A549 (cell line): ENCODE measurements around the gene STPG4. TPM values are rescaled to one million over a fixed set of nuclear protein-coding genes. Genes with fewer than 3 reads are reported as not detected.

ENCODE experiments used
- ATAC-seq, 2 experiments: fragments of 200-7000 bp in 1 of 2; fragments of >200 bp in 1 of 2; cut with Nextera tagmentation in 1 of 2; cut with Tn5 transposase in 1 of 2; 3 replicates each; pipeline versions ENCODE4 v1.8.0 to v1.9.1; 2018 to 2020; ENCODE audit warnings: mild to moderate bottlenecking in 1 of 2, moderate library complexity in 1 of 2
- CTCF ChIA-PET: fragments of 300-600 bp; sonication (Branson Sonifier 250); formaldehyde crosslinking; extraction: SDS; loops from one replicate; lab custom pipeline; 2021; ENCODE audit warnings: antibody characterized with exemption, inconsistent platforms; lab: Yijun Ruan, JAX
- POLR2A ChIA-PET: fragments of 350-600 bp; formaldehyde crosslinking; extraction: SDS; loops from one replicate; lab custom pipeline; 2021; ENCODE audit warnings: antibody characterized with exemption, inconsistent platforms; lab: Yijun Ruan, JAX
- DNase-seq, 2 experiments: peaks; one replicate each; pipeline versions ENCODE4 v3.0.0 to v3.0.0-alpha.2; 2011 to 2016; ENCODE audit warnings: low read depth in 1 of 2, low spot score in 1 of 2
- FAIRE-seq: peaks from 2 replicates; lab custom pipeline; 2011; peaks lifted over from hg19 to GRCh38; lab: Jason Lieb, UNC
- H3K27ac ChIP-seq, 2 experiments: fragments of >200 bp; sonication (Bioruptor Twin); formaldehyde crosslinking; 3 replicates each; pipeline ENCODE4 v1.5.1; 2016 to 2017
- H3K4me1 ChIP-seq: fragments of >200 bp; sonication (Bioruptor Twin); formaldehyde crosslinking; 3 replicates; pipeline ENCODE4 v1.6.1; 2016
- H3K4me2 ChIP-seq: fragments of >200 bp; sonication (Bioruptor Twin); formaldehyde crosslinking; 3 replicates; pipeline ENCODE4 v1.6.1; 2016
- H3K4me3 ChIP-seq: fragments of >200 bp; sonication (Bioruptor Twin); formaldehyde crosslinking; 3 replicates; pipeline ENCODE4 v1.5.1; 2016
- H3K9me3 ChIP-seq: fragments of >200 bp; sonication (Bioruptor Twin); formaldehyde crosslinking; 3 replicates; pipeline ENCODE4 v1.6.1; 2016
- BCL3 ChIP-seq: fragments of >200 bp; sonication (Bioruptor Twin); formaldehyde crosslinking; IDR thresholded peaks from 3 replicates; pipeline ENCODE4 v1.6.1; 2016
- CEBPB ChIP-seq, 2 experiments: fragments of >200 bp in 1 of 2; sonication (Bioruptor Twin) in 1 of 2; formaldehyde crosslinking in 1 of 2; IDR thresholded peaks; 2 replicates each; pipeline ENCODE4 v1.6.1; 2012 to 2016
- EP300 ChIP-seq, 2 experiments: fragments of >200 bp; sonication (Bioruptor Twin); formaldehyde crosslinking; IDR thresholded peaks; 2 replicates in 1 of 2; 3 replicates in 1 of 2; pipeline ENCODE4 v1.6.1; 2016 to 2017
- FOSB ChIP-seq: fragments of 250-450 bp; sonication (Bioruptor Pico); IDR thresholded peaks from 2 replicates; pipeline ENCODE4 v1.5.0; 2020; ENCODE audit warnings: mild to moderate bottlenecking, moderate library complexity
- FOSL2 ChIP-seq, 2 experiments: fragments of 450-650 bp in 1 of 2; fragments of >200 bp in 1 of 2; sonication (Bioruptor Twin) in 1 of 2; formaldehyde crosslinking; IDR thresholded peaks; 2 replicates each; pipeline versions ENCODE4 v1.5.0 to v1.6.1; 2016 to 2020; ENCODE audit warnings: mild to moderate bottlenecking in 1 of 2, moderate library complexity in 1 of 2
- HES2 ChIP-seq: fragments of >200 bp; sonication (Bioruptor Twin); formaldehyde crosslinking; IDR thresholded peaks from 2 replicates; pipeline ENCODE4 v1.6.1; 2016
- HOXA7 ChIP-seq: fragments of 250-450 bp; sonication (Bioruptor Pico); IDR thresholded peaks from 2 replicates; pipeline ENCODE4 v1.5.0; 2020; ENCODE audit warnings: mild to moderate bottlenecking, moderate library complexity
- JUN ChIP-seq, 2 experiments: fragments of >200 bp; sonication (Bioruptor Twin); formaldehyde crosslinking; IDR thresholded peaks; 2 replicates in 1 of 2; 3 replicates in 1 of 2; pipeline ENCODE4 v1.6.1; 2016 to 2017
- JUNB ChIP-seq: fragments of >200 bp; sonication (Bioruptor Twin); formaldehyde crosslinking; IDR thresholded peaks from 2 replicates; pipeline ENCODE4 v1.6.1; 2016
- KDM1A ChIP-seq: fragments of 200-600 bp; sonication (generic); IDR thresholded peaks from 2 replicates; pipeline ENCODE4 v1.6.1; 2016; ENCODE audit warnings: low read depth, mild to moderate bottlenecking
- MAFK ChIP-seq: fragments of 450-650 bp; IDR thresholded peaks from 2 replicates; pipeline ENCODE4 v1.6.1; 2014; ENCODE audit not compliant: partially characterized antibody
- RAD21 ChIP-seq, 2 experiments: fragments of >200 bp in 1 of 2; sonication (Bioruptor Twin) in 1 of 2; formaldehyde crosslinking in 1 of 2; IDR thresholded peaks in 1 of 2; conservative IDR thresholded peaks in 1 of 2; 2 replicates in 1 of 2; 3 replicates in 1 of 2; pipeline ENCODE4 v1.6.1; 2012 to 2018; ENCODE audit warnings: inconsistent platforms in 1 of 2
- RARB ChIP-seq: fragments of 250-450 bp; sonication (Bioruptor Pico); IDR thresholded peaks from 2 replicates; pipeline ENCODE4 v1.8.0; 2021; ENCODE audit warnings: mild to moderate bottlenecking, moderate library complexity
- RFX5 ChIP-seq: fragments of 450-650 bp; IDR thresholded peaks from 2 replicates; pipeline ENCODE4 v1.7.1; 2014; ENCODE audit warnings: antibody characterized with exemption, mild to moderate bottlenecking, moderate library complexity
- SMC3 ChIP-seq: fragments of >200 bp; sonication (Bioruptor Twin); formaldehyde crosslinking; IDR thresholded peaks from 3 replicates; pipeline ENCODE4 v1.6.1; 2018; ENCODE audit warnings: inconsistent platforms
- ZC3H11A ChIP-seq: fragments of 450-650 bp; IDR thresholded peaks from 2 replicates; pipeline ENCODE4 v1.6.1; 2014; ENCODE audit warnings: antibody characterized with exemption, mild to moderate bottlenecking
- WGBS: methylation state at CpG from one replicate; pipeline ENCODE4 v1.1.6; 2017; ENCODE audit errors: missing lambda C conversion rate; 5-methylcytosine and 5-hydroxymethylcytosine counted together
- polyA plus RNA-seq, 4 experiments: library from polyadenylated mRNA; depleted of rRNA in 3 of 4; stranded (reverse); fragments of >200 nt; fragmentation: RNase III in 1 of 4; extraction: RNeasy Plus Mini Kit Qiagen cat#74134 plus additional on column Dnase treatment in 1 of 4; gene quantifications; 2 replicates in 3 of 4; 3 replicates in 1 of 4; pipeline ENCODE4 v1.2.3, GENCODE V29; 2011 to 2017
- TF ChIP-seq, protein P1 (sequence below): fragments of >200 bp; sonication (Bioruptor Twin); formaldehyde crosslinking; IDR thresholded peaks from 3 replicates; pipeline ENCODE4 v1.5.1; 2016

STPG4 gene
- polyA plus RNA-seq, 2 of the 4 experiments (the other 2 are of a cell fraction): 0.05 to 0.13 TPM

GRCh38 chr2:47195148-47195547 lies 40.0 kb upstream of the STPG4 start:
- ATAC-seq (no peak), FAIRE-seq (no peak), DNase-seq (peak in 1 of 2 experiments; percentile 53)
- POLR2A ChIA-PET: no interaction called here
- peak overlapping the region; percentile 94 for H3K27ac ChIP-seq
- no peaks in the 10 kb centered on the region for H3K9me3 ChIP-seq
- 55% methylated on average over 3 of the region's 3 CpGs for WGBS
- H3K4me1 ChIP-seq: peaks cover 85% of the 10 kb centered on the region
- TF ChIP-seq RAD21 (conservative IDR thresholded peaks at IDR 0.05 in 1 of 2, IDR thresholded peaks at IDR 0.05 in 1 of 2) (peak; percentile 52 to 70), EP300 (IDR thresholded peaks at IDR 0.05) (peak in 1 of 2 experiments; percentile 16; a peak in 1 of 5 replicates), CEBPB (IDR thresholded peaks at IDR 0.05) (peak; percentile 27 to 48; a peak in 1 of 4 replicates), SMC3 (peak; percentile 63; the same call in 2 of the 3 replicates), ZC3H11A (no peak), JUN (IDR thresholded peaks at IDR 0.05) (peak in 1 of 2 experiments; percentile 43; a peak in 1 of 5 replicates), HOXA7 (CRISPR knock-in tag) (no peak), RFX5 (no peak), JUNB (no peak), FOSL2 (IDR thresholded peaks at IDR 0.05) (no peak), FOSL2 (CRISPR knock-in tag; IDR thresholded peaks at IDR 0.05) (peak; percentile 49), BCL3 (no peak)
- TF ChIP-seq, protein P1, sequence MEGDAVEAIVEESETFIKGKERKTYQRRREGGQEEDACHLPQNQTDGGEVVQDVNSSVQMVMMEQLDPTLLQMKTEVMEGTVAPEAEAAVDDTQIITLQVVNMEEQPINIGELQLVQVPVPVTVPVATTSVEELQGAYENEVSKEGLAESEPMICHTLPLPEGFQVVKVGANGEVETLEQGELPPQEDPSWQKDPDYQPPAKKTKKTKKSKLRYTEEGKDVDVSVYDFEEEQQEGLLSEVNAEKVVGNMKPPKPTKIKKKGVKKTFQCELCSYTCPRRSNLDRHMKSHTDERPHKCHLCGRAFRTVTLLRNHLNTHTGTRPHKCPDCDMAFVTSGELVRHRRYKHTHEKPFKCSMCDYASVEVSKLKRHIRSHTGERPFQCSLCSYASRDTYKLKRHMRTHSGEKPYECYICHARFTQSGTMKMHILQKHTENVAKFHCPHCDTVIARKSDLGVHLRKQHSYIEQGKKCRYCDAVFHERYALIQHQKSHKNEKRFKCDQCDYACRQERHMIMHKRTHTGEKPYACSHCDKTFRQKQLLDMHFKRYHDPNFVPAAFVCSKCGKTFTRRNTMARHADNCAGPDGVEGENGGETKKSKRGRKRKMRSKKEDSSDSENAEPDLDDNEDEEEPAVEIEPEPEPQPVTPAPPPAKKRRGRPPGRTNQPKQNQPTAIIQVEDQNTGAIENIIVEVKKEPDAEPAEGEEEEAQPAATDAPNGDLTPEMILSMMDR: peak; percentile 20; the same call in 1 of the 3 replicates
- H3K4me3 ChIP-seq: no peak overlapping the region
- CTCF ChIA-PET: interaction anchor here (0.5 to 2.5 kb wide), 18 partner anchors 13 to 206 kb away, joined by 3 to 11 read pairs (median 3); no protein-coding TSS in a partner anchor
- H3K4me2 ChIP-seq: peak overlapping the region; percentile 81

DNA sequence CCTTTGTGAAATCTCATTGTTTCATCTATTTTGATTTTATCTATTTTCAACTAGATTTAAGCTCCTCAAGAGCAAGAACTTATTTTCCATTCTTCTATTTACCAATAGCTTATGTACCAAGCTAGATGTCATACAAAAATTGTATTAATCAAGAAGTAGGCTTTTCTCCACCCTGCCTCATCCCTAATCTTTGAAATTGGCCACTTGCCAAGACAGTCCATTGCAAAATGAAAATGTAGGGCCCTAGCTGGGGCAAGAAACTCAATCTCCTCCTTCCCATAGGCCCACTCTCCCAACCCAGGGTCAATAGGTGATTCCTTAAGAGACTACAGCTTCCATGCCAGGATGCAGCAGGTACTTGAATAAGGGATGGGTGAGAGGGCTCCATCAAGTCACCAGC lies 39.3 kb upstream of the STPG4 start:
- H3K4me2 ChIP-seq: peak overlapping the region; percentile 81
- H3K4me1 ChIP-seq: peaks cover 88% of the 10 kb centered on the region
- FAIRE-seq (no peak), DNase-seq (no peak), ATAC-seq (no peak)
- ChIA-PET CTCF (interaction anchor here (0.5 to 2.5 kb wide), 9 partner anchors 13 to 205 kb away, joined by 3 to 11 read pairs (median 4); no protein-coding TSS in a partner anchor), POLR2A (no interaction called here)
- TF ChIP-seq ZC3H11A (no peak), RAD21 (conservative IDR thresholded peaks at IDR 0.05 in 1 of 2, IDR thresholded peaks at IDR 0.05 in 1 of 2) (no peak), JUNB (no peak), HOXA7 (CRISPR knock-in tag) (no peak), HES2 (no peak), FOSB (CRISPR knock-in tag) (no peak)
- H3K9me3 ChIP-seq: no peaks in the 10 kb centered on the region
- peak overlapping the region; percentile 94 for H3K27ac ChIP-seq
- no peak overlapping the region for H3K4me3 ChIP-seq

DNA sequence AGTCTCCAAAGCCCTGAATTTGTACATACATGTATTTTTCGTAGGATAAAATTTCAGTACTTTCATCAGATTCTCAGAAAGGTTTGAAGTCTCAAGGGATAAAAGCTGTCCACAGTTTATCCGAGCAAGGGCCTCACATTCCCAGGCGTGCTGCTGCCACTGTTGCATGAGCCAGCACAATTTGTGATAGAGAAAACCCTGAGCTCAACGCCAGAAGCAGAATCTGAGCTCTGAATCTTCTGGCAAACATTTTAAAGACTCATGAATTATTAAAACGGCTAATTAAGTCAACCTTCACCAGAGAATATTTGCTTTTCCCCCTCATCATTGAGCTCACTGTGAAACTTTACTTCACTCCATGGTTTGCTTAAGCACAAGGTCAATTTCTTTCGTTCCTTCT lies 38.5 kb upstream of the STPG4 start:
- 36% methylated on average over 6 of the region's 6 CpGs for WGBS
- ATAC-seq: no peak
- TF ChIP-seq MAFK (no peak), RARB (CRISPR knock-in tag) (0 out of 2 replicates have a peak, but pooled peaks have one; percentile 8), KDM1A (no peak)
- H3K4me1 ChIP-seq: peaks cover 87% of the 10 kb centered on the region
- DNase-seq: no peak
- no peak overlapping the region for H3K4me3 ChIP-seq
- POLR2A ChIA-PET: no interaction called here
- peak overlapping the region; percentile 81 for H3K4me2 ChIP-seq
- FAIRE-seq: no peak
- CTCF ChIA-PET: interaction anchor here (1.4 to 2.5 kb wide), 2 partner anchors 14 to 204 kb away, joined by 4 to 11 read pairs; no protein-coding TSS in a partner anchor
- H3K9me3 ChIP-seq: no peaks in the 10 kb centered on the region
- H3K27ac ChIP-seq: peak overlapping the region; percentile 94
